ENCODE results near the gene ACE2. TPM values are rescaled to one million over a fixed set of nuclear protein-coding genes. Genes with fewer than 3 reads are reported as not detected.

Gene ACE2
- polyA plus RNA-seq, 1 of the 3 experiments (the other 2 are of a cell fraction) = not detected

GRCh38 chrX:15600049-15600448, 711 bp downstream of the ACE2 start:
- Histone ChIP-seq H3K9ac (no peak overlapping the region), H2AFZ (ENCODE audit: low read depth) (no peak overlapping the region), H3K36me3 (replicated peaks in 1 of 2; ENCODE audit: control insufficient read depth in 1 of 2, insufficient read depth in 2 of 2, low read length in 1 of 2) (no peaks in the 10 kb centered on the region), H3K4me2 (no peak overlapping the region), H3K9me2 (no peaks in the 10 kb centered on the region), H3K4me3 (ENCODE audit: low read depth in 2 of 2, low read length in 1 of 2) (no peak overlapping the region), H3F3A (replicated peaks; ENCODE audit: insufficient read depth) (no peaks in the 10 kb centered on the region), H3K79me2 (ENCODE audit: insufficient read depth) (no peaks in the 10 kb centered on the region), H3K4me1 (ENCODE audit: control insufficient read depth in 1 of 2, insufficient read depth in 2 of 2, low read depth in 1 of 2, low read length in 1 of 2) (no peaks in the 10 kb centered on the region), H3K27ac (ENCODE audit: low read depth in 2 of 2, low read length in 1 of 2) (no peak overlapping the region), H3K27me3 (ENCODE audit: insufficient read depth) (no peaks in the 10 kb centered on the region; the same call in 1 of the 2 replicates), H4K20me1 (ENCODE audit: insufficient read depth) (no peaks in the 10 kb centered on the region), H3K9me3 (no peaks in the 10 kb centered on the region)
- CTCF ChIA-PET = no interaction called here
- POLR2A ChIA-PET = no interaction called here
- TF ChIP-seq MAX (IDR thresholded peaks at IDR 0.05; ENCODE audit: low read depth) (no peak), EP300 (IDR thresholded peaks at IDR 0.05; ENCODE audit: borderline replicate concordance in 1 of 2, low read depth in 1 of 2, low read length in 1 of 2) (no peak)
- no peak for DNase-seq

DNA sequence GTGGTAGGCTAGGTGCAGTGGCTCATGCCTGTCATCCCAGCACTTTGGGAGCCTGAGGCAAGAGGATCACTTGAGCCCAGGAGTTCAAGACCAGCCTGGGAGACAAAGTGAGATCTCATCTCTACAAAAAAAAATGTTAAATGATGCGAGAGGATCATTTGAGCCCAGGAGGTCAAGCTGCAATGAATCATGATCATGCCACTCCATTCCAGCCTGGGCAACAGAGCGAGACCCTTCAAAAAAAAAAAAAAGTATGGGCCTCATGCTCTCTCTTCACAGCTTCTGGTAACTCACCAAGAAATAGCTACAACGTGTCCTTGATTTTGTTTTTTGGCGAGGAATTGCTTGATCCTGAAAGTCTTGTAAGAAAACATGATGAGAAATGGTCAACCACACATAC, 1.3 kb downstream of the ACE2 start:
- Histone ChIP-seq H2AFZ (ENCODE audit: low read depth) (no peak overlapping the region), H3K9me2 (no peaks in the 10 kb centered on the region), H3K27me3 (ENCODE audit: insufficient read depth) (no peaks in the 10 kb centered on the region; the same call in 1 of the 2 replicates), H3K4me2 (no peak overlapping the region), H4K20me1 (ENCODE audit: insufficient read depth) (no peaks in the 10 kb centered on the region), H3K9ac (no peak overlapping the region), H3K79me2 (ENCODE audit: insufficient read depth) (no peaks in the 10 kb centered on the region), H3K4me3 (ENCODE audit: low read depth in 2 of 2, low read length in 1 of 2) (no peak overlapping the region), H3K27ac (ENCODE audit: low read depth in 2 of 2, low read length in 1 of 2) (no peak overlapping the region), H3F3A (replicated peaks; ENCODE audit: insufficient read depth) (no peaks in the 10 kb centered on the region), H3K4me1 (ENCODE audit: control insufficient read depth in 1 of 2, insufficient read depth in 2 of 2, low read depth in 1 of 2, low read length in 1 of 2) (no peaks in the 10 kb centered on the region), H3K9me3 (no peaks in the 10 kb centered on the region), H3K36me3 (replicated peaks in 1 of 2; ENCODE audit: control insufficient read depth in 1 of 2, insufficient read depth in 2 of 2, low read length in 1 of 2) (no peaks in the 10 kb centered on the region)
- DNase-seq = no peak
- ChIA-PET CTCF (no interaction called here), POLR2A (no interaction called here)
- 11% methylated on average over 4 of the region's 4 CpGs for WGBS (ENCODE audit: low lambda C conversion rate)
- TF ChIP-seq TAF1 (IDR thresholded peaks at IDR 0.05; ENCODE audit: borderline replicate concordance, low read depth, low read length) (no peak), ZBTB33 (IDR thresholded peaks at IDR 0.05; ENCODE audit: borderline replicate concordance, low read depth) (no peak), NFIC (IDR thresholded peaks at IDR 0.05; ENCODE audit: borderline replicate concordance) (no peak), REST (IDR thresholded peaks at IDR 0.05; ENCODE audit: low read depth, low read length) (no peak), USF2 (IDR thresholded peaks at IDR 0.05; ENCODE audit: borderline replicate concordance, low read depth, low read length) (no peak), YY1 (IDR thresholded peaks at IDR 0.05; ENCODE audit: low read depth) (no peak), MAX (IDR thresholded peaks at IDR 0.05; ENCODE audit: low read depth) (no peak), TCF12 (IDR thresholded peaks at IDR 0.05) (no peak), IRF3 (IDR thresholded peaks at IDR 0.05; ENCODE audit: low read depth, low read length) (no peak), FOXJ3 (CRISPR knock-in tag; IDR thresholded peaks at IDR 0.05) (no peak), RAD21 (IDR thresholded peaks at IDR 0.05; ENCODE audit: low read length) (no peak), FOSL2 (IDR thresholded peaks at IDR 0.05; ENCODE audit: borderline replicate concordance, low read depth) (no peak), CHD2 (IDR thresholded peaks at IDR 0.05; ENCODE audit: low read length, partially characterized antibody) (no peak)
- TF ChIP-seq, protein P1, sequence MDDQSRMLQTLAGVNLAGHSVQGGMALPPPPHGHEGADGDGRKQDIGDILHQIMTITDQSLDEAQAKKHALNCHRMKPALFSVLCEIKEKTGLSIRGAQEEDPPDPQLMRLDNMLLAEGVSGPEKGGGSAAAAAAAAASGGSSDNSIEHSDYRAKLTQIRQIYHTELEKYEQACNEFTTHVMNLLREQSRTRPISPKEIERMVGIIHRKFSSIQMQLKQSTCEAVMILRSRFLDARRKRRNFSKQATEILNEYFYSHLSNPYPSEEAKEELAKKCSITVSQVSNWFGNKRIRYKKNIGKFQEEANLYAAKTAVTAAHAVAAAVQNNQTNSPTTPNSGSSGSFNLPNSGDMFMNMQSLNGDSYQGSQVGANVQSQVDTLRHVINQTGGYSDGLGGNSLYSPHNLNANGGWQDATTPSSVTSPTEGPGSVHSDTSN (IDR thresholded peaks at IDR 0.05) = no peak
- TF ChIP-seq, protein P2, sequence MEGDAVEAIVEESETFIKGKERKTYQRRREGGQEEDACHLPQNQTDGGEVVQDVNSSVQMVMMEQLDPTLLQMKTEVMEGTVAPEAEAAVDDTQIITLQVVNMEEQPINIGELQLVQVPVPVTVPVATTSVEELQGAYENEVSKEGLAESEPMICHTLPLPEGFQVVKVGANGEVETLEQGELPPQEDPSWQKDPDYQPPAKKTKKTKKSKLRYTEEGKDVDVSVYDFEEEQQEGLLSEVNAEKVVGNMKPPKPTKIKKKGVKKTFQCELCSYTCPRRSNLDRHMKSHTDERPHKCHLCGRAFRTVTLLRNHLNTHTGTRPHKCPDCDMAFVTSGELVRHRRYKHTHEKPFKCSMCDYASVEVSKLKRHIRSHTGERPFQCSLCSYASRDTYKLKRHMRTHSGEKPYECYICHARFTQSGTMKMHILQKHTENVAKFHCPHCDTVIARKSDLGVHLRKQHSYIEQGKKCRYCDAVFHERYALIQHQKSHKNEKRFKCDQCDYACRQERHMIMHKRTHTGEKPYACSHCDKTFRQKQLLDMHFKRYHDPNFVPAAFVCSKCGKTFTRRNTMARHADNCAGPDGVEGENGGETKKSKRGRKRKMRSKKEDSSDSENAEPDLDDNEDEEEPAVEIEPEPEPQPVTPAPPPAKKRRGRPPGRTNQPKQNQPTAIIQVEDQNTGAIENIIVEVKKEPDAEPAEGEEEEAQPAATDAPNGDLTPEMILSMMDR (IDR thresholded peaks at IDR 0.05) = no peak

Data from SK-N-SH (cell line).